ENCODE measurements around the gene RFX3. TPM values are rescaled to one million over a fixed set of nuclear protein-coding genes. Genes with fewer than 3 reads are reported as not detected.

RFX3 gene
- total RNA-seq, 1 experiment from 2014 or later, result 9.9 TPM

DNA sequence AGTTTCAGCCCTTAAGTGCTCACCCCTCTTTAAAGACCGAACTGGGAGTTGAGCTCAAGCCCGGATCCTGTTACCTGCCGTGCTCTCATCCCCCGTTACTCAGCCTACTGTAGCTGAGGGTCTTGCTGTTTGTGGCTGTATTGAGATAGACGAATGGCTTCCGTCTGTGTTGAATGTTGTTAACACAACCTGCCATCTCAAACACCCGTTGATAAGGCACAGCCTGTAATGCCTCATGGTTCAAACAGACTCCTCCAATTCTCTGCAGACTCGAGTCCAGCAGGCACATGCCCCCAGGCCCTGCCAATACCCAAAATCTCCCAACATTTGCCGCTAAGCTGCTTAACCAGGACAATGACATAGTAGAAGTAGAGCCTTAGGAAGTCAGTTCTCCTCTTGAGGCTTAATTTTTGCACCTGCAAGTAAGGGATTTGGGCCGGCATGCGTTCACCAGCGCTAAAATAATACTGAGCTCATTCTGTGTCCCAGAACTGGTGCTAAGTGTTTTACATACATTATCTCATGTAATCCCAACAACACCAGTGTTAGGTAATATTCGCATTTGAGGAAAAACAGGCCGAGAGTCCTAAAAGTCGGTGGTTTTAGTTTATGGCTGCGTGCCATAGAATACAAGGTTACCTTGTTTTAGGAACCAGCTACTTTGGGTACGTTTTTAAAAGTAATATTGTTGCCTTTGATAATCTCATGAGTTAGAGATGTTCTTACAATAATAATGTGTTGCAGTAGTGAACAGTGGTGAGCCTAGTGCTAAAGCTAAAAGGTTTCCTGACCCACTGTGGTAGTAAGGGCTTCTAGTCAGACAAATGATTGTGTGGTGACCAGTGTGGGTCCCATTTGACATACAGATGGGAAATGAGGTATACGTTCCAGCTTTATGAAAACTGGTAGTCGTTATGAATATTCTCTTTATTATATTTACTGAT, 1.5 kb upstream of the RFX3 start:
- peak overlapping the region; percentile 92 for H4K8ac ChIP-seq (replicated peaks; ENCODE audit: insufficient read length, low read depth, low read length)
- no peak overlapping the region for H2AFZ ChIP-seq (ENCODE audit: low read length)
- Mint-ChIP-seq H3K27me3 (ENCODE audit: low read depth) (peaks cover 2% of the 10 kb centered on the region; the same call in 1 of the 2 replicates), H3K36me3 (ENCODE audit: insufficient read depth in 1 of 3, low read depth in 3 of 3) (peaks cover 2 to 26% (median 11%) of the 10 kb centered on the region in 3 experiments; a peak in 6 of 7 replicates), H3K9me3 (no peaks in the 10 kb centered on the region), H3K27ac (peak overlapping the region; percentile 100), H3K4me1 (peaks cover 35 to 43% of the 10 kb centered on the region in 2 experiments), H3K4me3 (peak overlapping the region; percentile 94)
- peak overlapping the region; percentile 3 for H3K23ac ChIP-seq (ENCODE audit: insufficient read length, low read depth, low read length)
- peak overlapping the region; percentile 67 for H2BK5ac ChIP-seq (ENCODE audit: insufficient read length, low read length)
- peak overlapping the region; percentile 6 for H2BK12ac ChIP-seq (ENCODE audit: insufficient read length, low read depth, low read length)
- H3K79me1 ChIP-seq (ENCODE audit: insufficient read depth, low read depth, low read length, poor library complexity, severe bottlenecking), result no peaks in the 10 kb centered on the region
- H3T11ph ChIP-seq (ENCODE audit: low read length), result no peak overlapping the region
- peak overlapping the region; percentile 93 for H3K27ac ChIP-seq (ENCODE audit: insufficient read length, low read depth, low read length)
- H3K4me1 ChIP-seq (ENCODE audit: insufficient read depth, low read length), result no peaks in the 10 kb centered on the region; the same call in 1 of the 2 replicates
- peaks cover 5% of the 10 kb centered on the region; the same call in 1 of the 2 replicates for H3K79me2 ChIP-seq (ENCODE audit: insufficient read depth, low read length)
- no peak for TF ChIP-seq CTCF (conservative IDR thresholded peaks at IDR 0.05)
- no peaks in the 10 kb centered on the region for H4K20me1 ChIP-seq (ENCODE audit: control insufficient read depth, insufficient read depth, insufficient read length)
- no peaks in the 10 kb centered on the region for H3K9me3 ChIP-seq (ENCODE audit: control insufficient read depth, low read depth, low read length)
- no peaks in the 10 kb centered on the region for H3K27me3 ChIP-seq (ENCODE audit: insufficient read depth, low read length)
- peak overlapping the region; percentile 98 for H3K14ac ChIP-seq (ENCODE audit: insufficient read depth, low read length)
- H4K91ac ChIP-seq (ENCODE audit: insufficient read length, low read depth, low read length), result peak overlapping the region; percentile 27
- DNase-seq, result peak; percentile 61
- H3K4me2 ChIP-seq (ENCODE audit: insufficient read depth, insufficient read length, low read length), result peak overlapping the region; percentile 93
- H2BK20ac ChIP-seq (ENCODE audit: low read depth, low read length, poor library complexity, severe bottlenecking), result no peak overlapping the region
- peak overlapping the region; percentile 96 for H4K5ac ChIP-seq (ENCODE audit: insufficient read length, low read depth, low read length)
- no peak overlapping the region for H2AK5ac ChIP-seq (ENCODE audit: insufficient read length, low read length)
- H3K4ac ChIP-seq (ENCODE audit: low read depth, low read length), result peak overlapping the region; percentile 54
- H3K18ac ChIP-seq (ENCODE audit: insufficient read length, low read depth, low read length), result peak overlapping the region; percentile 98
- H3K23me2 ChIP-seq (ENCODE audit: insufficient read length, low read depth, low read length, poor library complexity, severe bottlenecking), result peaks cover 12% of the 10 kb centered on the region
- peak overlapping the region; percentile 59 for H3K56ac ChIP-seq (ENCODE audit: insufficient read length, low read depth, low read length)
- no peak overlapping the region for H2BK15ac ChIP-seq (ENCODE audit: low read depth, low read length)
- WGBS (ENCODE audit: extremely low coverage, insufficient read length, low lambda C conversion rate), result no CpG with 5 or more reads among the region's 19 CpGs
- H3K9ac ChIP-seq (ENCODE audit: extremely low read depth, insufficient read length, low read length), result peak overlapping the region; percentile 93
- H2BK120ac ChIP-seq (ENCODE audit: low read depth, low read length, poor library complexity, severe bottlenecking), result peak overlapping the region; percentile 58

All from H9 (cell line).